GM10847 (cell line): Measurements from ENCODE around the gene TRERF1.

ENCODE experiments used
- POLR2A ChIP-seq: IDR thresholded peaks from 2 replicates; pipeline ENCODE4 v1.6.1; 2011; ENCODE audit not compliant: insufficient read length; ENCODE audit errors: extremely low read depth

TRERF1 gene

DNA sequence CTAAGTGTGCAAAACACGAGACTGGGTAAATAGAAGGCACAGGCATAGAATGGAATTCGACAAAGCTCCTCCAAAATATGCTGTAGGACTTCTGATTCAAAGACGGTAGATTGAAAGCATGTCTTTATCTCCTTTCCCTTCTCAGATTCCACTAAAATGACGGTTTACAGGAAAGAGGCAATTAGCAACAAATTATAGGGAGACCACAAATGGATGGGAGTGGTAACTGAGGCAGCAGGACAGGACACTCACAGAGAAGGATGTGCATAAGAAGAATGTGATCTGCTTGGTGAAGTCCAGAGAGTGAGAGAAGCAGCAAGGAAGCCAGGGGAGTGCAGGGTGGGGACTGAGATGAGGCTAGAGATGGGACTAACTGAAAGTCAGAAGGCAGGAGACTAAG, 120.7 kb downstream of the TRERF1 start:
- no peak for TF ChIP-seq POLR2A

DNA sequence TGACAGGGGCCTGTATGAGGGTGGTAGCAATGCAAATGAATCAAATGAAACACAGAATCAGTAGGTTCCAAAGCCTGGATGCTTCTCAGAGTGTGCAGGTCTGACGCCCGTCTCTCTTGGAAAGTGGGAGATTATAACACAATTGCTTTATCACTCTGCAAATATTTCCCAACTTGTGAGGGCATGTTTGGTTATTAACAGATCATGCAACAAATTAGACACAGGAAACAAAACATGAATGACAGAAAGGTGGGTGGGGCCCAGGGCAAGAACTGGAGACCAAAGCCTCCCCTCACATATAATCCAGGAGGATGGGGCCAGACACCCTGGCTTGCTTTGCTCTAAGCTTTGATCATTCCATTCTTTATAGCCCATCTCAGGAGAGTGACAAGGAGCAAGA, 125.5 kb downstream of the TRERF1 start:
- TF ChIP-seq POLR2A: no peak

DNA sequence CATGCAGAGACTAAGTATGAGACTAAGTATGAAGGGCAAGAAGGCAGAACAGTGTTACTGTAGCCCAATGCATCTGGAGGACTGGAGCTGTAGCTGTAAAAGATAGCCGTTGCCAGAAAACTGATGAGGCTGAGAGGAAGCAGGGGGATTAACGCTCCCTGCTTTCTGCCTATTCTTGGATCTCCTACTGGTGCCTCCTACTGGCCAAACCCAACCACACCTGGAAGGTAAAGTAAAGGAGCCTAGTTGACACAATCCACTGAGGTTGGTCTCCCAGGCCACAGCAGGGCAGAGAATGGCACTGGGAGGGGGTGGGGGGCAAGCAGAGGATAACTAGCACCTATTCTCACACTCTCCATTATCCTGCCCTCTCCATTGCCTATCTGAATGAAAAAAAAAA, 129.1 kb downstream of the TRERF1 start:
- no peak for TF ChIP-seq POLR2A

DNA sequence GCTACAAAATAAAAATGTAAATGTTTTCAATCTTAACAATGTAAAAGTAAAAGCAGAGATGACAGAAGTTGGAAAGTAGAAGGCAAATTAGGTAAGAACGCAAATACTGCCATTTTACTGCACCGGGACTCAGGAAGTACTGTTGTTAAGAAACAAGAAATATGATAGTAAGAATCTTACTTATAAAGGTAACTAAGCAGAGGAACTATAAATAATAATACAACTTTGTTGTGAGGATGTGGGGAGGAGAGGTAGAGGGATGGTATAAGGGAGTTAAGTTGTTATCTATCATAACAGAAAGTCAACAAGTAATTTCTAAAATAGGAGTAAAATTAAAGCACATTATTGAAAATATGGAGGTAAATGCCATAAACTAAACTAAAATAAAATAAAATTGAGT, 129.8 kb downstream of the TRERF1 start:
- TF ChIP-seq POLR2A: no peak

DNA sequence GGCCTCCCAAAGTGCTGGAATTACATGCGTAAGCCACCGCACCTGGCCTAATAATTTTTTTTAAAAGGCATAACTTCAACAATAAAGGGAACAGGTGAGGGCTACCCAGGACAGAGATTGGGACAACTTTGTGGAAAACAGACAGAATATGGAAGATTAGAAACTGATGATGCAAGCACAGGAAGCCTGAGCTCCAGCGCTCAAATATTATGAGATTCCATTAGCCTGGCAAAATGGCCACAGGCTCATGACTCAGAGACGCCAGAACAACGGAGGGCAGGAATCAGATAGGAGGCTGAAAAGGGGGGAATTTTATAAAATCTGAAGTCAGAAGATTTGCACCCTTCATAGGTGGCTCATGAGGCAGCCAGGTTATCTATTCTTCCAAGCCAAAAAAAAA, 131.0 kb downstream of the TRERF1 start:
- TF ChIP-seq POLR2A: no peak

DNA sequence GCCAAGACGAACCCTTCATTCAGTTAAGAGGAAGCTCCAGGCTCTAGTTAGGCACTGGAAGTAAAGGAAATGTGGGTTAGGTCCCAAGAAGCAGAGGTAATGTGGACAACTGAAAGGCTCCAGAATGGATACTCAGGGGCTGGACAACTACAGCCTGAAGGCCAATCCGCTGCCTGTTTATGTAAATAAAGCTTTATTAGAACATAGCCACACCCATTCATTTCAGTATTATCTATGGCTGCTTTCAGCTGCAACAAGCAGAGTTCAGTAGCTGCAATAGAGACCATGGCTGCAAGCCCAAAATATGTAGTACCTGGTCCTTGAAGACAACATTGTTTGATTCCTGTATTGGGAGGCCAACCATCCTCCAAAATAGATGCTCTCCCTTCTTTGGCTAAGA, 133.2 kb downstream of the TRERF1 start:
- TF ChIP-seq POLR2A: no peak

DNA sequence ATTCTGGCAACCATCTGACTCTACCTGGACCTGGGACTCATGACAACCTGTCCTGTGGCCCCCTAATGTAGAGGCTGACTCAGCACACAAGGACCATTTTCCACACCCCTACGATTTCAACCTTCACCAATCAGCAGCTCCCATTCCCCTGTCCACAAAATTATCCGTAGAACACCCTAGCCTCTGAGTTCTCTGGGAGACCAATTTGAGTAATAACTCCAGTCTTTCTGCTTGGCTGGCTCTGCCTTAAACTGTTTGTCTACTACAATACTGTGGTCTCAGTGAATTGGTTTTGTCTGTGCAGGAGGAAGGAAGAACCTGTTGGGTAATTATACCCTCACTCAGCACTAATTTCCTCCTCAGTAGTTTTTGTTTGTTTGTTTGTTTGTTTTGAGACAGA, 134.7 kb downstream of the TRERF1 start:
- TF ChIP-seq POLR2A: no peak

DNA sequence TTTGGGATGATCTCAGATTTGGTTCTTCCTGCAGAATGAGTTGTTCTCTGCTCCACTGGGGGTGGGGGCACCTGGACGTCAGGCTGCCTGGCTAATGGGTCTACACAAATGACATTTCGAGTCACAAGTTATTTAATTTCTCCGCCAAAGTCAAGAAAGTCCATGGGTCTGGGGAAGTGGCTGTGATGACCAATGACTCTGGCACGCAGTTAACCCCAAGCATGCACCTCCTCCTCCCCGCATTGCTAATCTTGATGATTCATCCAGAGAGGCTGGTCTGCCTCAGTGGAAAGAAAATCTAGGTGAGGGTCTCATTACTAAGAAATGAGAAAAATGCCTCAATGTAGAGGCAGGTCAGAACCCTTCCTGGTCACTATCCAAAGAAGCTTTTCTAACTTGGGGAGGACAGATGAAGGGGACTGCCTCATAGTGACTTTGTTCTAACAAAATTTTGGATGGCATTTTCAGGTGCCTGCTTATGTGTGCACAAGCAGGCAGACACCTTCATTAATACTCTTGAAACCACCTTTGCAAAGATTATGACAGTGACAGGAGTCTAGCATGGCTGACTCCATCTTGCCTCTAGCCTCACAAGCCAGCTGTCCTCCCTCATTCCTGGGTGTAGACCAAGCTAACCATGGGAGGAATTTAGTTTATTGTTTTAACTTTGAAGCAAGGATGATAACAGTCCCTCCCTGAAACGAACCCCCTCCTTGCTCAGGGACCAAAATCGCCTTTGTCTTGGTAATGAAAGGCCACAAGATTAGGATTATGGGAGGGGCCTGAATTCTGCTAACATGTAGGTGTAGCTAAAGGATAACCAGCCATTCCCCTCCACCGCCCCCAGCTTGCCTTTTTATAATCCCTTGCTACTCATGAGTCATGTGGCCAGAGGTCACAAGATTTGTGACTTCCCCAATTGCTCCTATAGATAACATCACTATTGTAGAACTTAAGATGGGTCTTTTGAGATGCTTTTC, 135.4 kb downstream of the TRERF1 start:
- no peak for TF ChIP-seq POLR2A

DNA sequence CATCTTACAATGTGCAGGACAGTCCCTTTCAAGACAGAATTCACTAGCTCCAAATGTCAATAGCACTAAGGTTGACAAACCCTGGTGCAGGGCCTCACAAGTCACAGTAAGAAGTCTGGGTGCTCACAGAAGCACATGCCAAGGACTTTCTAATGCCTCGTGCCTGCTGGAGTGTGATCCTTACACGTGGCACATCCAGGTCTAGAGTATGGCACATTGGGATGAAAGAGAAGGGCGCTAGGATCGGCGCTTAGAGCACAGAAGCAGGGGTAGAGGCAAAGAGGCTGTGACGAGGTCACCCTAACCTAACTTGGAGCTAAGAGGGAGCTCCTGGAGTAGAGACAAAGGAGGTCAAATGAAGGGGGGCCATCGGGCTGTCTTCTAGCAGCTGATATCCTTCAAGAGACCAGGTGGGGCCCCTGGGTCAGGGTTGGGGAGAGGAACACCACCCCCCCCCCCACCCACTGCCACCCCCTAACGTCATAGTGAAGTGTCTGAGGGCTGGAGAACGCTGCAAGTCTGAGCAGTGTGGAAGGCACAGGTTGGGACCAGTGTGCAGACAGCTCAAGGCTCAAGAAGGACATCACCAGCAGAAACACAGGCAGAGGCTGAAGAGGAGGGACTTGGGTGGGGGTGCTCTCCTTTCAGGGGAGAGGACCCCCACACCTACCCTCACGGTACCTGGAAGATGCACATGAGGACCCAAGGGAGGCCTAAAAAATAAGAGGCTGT, 136.3 kb downstream of the TRERF1 start:
- TF ChIP-seq POLR2A: no peak

DNA sequence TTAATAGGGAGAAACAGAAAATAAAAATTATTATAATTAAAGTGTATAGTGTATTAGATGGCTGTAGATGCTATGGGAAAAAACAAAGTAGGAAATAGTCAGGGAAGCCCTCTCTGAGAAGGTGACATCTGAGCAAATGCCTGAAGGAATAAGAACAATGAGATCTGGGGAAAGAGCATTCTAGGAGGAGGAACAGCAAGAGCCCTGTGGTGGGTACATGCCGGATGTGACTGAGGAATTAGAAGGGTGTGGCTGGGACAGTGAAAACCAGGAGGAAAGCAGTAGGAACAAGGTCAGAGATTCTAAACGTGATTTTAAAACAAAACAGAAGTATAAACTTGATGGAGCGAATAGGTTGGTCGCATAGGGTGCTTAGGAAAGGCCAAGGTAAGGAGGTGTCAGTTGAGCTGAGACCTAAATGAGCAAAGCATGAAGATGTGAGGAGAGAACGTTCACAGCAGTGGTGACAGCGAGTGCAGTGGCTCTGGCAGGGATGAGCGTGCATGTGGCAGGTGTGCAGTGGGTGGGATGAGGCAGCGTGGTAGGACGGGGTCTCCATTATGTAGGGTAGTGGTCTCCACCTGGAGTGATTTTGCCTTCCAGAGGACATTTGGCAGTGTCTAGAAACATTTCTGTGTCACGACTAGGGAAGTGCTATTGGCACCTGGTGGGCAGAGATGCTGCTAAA, 137.0 kb downstream of the TRERF1 start:
- TF ChIP-seq POLR2A: no peak

DNA sequence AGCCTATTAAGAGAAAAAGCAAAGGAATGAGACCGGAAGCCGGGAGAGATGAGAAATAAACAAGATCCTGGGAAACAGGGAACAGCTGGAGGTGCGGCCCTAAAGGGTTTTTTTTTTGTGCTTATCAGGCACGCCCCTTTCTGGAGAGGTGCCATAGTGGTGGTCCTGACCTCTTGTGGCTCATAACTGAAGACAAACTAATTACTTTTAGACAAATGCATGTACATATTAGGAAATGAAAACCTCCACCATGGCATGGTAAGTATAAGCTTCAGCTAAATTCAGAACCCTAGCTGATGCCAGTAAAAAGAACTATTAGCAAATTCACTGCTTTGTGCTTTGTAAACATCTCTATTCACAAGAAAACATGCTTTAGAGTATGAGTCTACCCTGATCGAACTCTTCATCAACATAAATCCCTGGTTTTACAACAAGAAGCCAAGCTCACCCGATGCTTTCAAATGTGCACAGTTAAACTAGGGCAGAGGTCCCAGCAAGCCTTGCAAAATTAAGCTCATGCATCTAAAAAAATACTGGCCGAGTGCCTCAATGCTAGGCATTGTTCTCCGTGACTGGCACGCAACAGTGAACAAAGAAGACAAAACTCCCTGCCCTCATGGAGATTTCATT, 137.7 kb downstream of the TRERF1 start:
- TF ChIP-seq POLR2A: no peak

DNA sequence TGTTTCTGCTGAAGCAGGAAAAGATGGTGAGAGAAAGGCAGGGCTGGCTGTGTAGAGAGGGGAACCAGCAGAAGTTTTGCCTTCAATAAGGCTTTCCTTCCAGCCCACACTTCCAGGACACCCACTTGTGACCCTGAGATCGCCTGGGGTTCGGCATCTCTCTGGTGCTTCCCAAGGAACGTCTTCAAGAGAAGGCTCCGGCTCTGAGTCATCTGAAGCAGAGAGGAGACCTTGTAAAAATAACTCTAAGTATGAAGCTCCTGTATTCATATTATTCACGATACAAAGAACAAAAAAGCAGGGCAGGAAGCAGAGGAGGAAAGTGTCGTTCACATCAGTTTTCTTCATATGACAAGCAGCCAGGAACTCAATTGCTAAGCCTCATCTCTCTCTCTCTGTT, 138.7 kb downstream of the TRERF1 start:
- TF ChIP-seq POLR2A: no peak

DNA sequence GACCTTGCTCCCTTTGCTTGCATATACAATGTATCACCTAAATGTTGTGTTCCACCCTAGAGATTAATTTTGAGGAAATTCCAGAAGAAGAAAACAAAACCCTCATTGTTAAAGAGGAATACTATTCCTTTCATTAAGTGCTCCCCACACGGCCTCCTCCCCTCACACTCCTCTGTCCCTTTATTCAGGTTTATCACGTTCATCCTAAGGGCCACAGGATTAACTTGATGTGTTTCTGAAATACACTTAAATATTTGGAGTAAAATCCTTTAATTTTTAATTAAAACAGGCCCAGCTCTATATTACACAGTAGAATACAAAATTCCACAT, 144.6 kb downstream of the TRERF1 start:
- no peak for TF ChIP-seq POLR2A

DNA sequence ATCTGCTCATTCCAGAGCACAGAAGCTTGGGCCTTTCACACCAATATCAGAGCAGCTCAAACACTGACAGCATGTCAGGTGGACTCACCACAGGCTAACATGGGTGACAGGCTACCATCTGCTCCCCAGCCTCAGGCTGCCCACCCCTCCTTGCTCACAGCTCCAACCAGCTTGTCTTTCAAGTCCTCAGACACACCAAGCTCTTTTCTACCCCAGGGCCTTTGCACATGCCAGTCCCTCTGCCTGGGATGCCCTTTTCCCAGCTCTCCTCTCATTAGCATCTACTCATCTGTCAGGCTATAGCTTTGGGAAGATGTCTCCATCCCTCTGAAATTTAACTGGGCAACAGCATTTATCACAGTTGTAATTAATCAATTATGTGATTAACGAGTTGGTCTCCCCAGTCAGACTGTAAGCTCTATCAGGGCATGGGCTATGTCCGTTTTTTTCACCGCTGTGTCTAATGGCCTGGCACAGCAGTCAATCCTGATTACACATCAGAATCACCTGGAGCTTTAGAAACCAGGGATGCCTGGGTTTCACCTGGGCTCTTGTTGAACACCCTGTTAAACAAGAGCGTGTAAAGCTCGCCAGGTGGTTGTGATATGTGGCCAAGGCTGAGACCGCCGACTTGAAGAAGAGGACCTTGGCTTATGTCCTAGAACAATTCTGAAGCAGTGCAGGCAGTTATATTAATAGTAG, 145.1 kb downstream of the TRERF1 start:
- no peak for TF ChIP-seq POLR2A
